Measurements from ENCODE around the gene SGCD.

The SGCD gene

DNA sequence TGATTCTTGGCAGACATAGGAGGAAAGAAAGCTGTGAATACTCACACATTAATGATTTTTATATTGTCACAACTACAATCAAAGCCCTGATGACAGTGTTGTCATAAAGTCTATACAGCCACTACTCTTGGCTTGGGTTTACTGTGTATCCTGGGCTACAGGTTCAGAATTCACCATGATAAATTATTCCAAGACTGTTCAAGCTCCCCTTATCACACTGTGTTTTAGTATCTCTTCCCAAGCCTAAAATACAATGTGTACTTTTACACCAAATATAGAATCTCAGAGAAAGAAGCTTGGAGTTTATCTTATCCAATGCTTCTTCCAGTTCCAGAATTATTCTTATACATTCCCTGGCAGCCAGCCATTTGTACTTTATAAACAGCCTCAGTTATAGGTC, 395.4 kb downstream of the SGCD start:
- H3K27ac Mint-ChIP-seq: no peak overlapping the region
- H3K9me3 Mint-ChIP-seq (ENCODE audit: low read depth): no peaks in the 10 kb centered on the region
- H3K4me1 Mint-ChIP-seq (ENCODE audit: low read depth): no peaks in the 10 kb centered on the region
- H3K27me3 Mint-ChIP-seq: peaks cover 3% of the 10 kb centered on the region
- H3K4me3 Mint-ChIP-seq: no peak overlapping the region
- peaks cover 2% of the 10 kb centered on the region for H3K36me3 Mint-ChIP-seq

- H3K4me3 Mint-ChIP-seq: no peak overlapping the region
- H3K27ac Mint-ChIP-seq: no peak overlapping the region
- H3K9me3 Mint-ChIP-seq (ENCODE audit: low read depth): no peaks in the 10 kb centered on the region
- H3K36me3 Mint-ChIP-seq: no peaks in the 10 kb centered on the region
- no peaks in the 10 kb centered on the region for H3K4me1 Mint-ChIP-seq (ENCODE audit: low read depth)
- H3K27me3 Mint-ChIP-seq: peaks cover 4% of the 10 kb centered on the region
Observed at GRCh38 chr5:156735477-156735876, 408.5 kb downstream of the SGCD start.

DNA sequence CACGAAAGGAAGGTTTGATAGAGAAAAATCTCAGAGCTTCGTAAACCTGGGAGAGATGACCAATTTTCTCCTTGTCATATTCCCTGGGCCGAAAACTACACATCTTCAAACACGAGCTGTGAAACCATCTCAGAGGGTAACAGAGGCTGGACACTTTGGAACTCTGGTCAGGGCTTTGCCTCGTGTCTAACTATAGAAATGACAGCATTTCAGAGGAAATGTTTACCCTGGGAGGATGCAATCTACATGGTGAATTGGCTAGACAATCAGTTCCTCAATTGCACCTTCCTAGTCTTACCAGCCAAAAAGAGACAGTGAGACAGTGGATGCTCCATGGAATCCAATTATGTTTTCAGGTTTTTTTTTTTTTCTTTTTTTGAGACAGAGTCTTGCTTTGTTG, 414.6 kb downstream of the SGCD start:
- Mint-ChIP-seq H3K27ac (no peak overlapping the region), H3K4me3 (no peak overlapping the region), H3K9me3 (ENCODE audit: low read depth) (no peaks in the 10 kb centered on the region), H3K36me3 (no peaks in the 10 kb centered on the region), H3K4me1 (ENCODE audit: low read depth) (no peaks in the 10 kb centered on the region), H3K27me3 (peaks cover 6% of the 10 kb centered on the region)

DNA sequence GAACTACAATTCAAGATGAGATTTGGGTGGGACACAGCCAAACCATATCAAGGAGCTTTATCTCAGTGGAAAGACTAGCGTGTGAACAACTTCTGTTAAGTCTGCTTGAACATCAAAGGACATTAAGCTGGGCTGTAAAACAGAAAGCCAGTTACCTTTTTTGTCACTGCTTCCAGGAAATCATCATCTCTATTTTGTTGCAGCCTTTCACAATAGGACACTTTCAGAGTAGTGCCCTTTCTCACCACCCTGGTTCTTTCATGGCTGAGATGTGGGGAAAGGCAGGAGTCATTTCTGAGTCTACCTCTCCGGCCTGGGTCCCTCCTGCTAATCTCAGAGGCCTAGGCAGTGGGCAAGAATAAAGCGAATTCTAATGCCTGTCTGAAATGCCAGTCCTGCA, 426.9 kb downstream of the SGCD start:
- H3K36me3 Mint-ChIP-seq: no peaks in the 10 kb centered on the region
- H3K4me3 Mint-ChIP-seq: no peak overlapping the region
- H3K27me3 Mint-ChIP-seq: no peaks in the 10 kb centered on the region
- peak overlapping the region; percentile 85 for H3K27ac Mint-ChIP-seq
- no peaks in the 10 kb centered on the region for H3K9me3 Mint-ChIP-seq (ENCODE audit: low read depth)
- H3K4me1 Mint-ChIP-seq (ENCODE audit: low read depth): peaks cover 17% of the 10 kb centered on the region

DNA sequence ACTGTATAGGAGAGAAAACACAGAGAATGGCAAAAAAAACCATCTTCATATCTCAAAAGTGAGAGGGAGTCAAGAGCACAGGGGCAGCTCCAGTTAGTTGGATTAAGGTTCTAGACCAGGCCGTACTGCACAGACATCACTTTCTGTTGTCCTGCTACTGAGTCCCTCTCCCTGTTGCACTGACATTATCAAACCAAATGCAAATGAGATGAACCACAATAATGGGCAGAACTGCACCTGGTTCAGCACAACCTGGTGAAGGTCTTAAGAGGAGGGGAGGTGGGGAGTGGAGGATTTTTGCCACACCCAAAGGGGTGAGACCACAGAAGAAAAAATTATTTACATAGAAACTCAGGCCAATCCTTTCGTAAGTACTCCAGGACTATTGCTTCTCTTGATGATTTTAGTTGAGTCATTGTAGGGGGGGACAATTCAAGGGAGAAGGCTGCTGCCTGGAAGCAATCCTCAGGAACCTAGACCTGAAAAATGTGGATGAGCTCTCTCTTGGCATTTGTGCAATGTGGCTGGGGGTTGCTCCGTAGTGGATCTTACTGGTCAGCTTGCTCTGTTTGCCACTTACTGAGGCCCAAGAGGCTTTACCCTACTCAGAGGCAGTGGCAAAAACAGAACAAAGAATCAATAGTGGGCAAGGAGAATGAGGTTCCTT, 428.6 kb downstream of the SGCD start:
- Mint-ChIP-seq H3K36me3 (no peaks in the 10 kb centered on the region), H3K4me1 (ENCODE audit: low read depth) (peaks cover 17% of the 10 kb centered on the region), H3K9me3 (ENCODE audit: low read depth) (no peaks in the 10 kb centered on the region), H3K27ac (peak overlapping the region; percentile 55), H3K27me3 (no peaks in the 10 kb centered on the region), H3K4me3 (no peak overlapping the region)

DNA sequence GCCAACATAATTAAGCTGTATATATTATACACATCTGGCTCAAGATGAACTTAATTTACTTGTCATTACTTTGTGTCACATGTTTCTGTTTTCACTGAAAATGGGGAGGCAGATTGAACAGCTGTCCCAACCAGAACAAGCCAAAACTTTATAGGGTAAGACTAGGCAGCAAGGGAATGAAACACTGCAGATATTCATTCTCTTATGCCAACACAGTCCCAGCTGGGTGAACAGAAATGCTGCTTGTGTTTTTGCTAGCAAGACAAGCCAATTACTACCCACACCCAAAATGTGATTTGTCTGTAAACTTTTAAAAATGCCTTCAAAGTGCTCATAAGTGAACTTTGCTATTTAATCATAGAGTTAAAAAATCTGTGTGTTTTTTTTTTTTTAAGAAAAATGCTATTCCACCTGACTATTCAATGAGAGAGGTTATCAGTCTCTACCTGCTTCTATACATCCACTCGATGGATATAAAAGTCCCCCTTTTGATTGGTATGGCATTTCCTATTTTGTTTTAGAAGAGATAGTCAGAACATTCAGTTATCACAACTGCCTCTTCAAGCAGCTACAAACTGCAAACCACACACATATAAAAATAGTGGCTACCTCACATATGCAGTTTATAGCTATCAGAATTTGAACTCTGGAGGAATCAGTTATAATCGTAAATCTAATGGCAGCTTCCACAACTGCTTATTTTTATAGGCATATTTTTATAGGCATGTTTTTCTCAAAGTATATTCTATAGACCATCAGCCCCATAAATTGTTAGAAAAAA, 431.2 kb downstream of the SGCD start:
- no peaks in the 10 kb centered on the region for H3K36me3 Mint-ChIP-seq
- H3K4me1 Mint-ChIP-seq (ENCODE audit: low read depth): peaks cover 16% of the 10 kb centered on the region
- no peaks in the 10 kb centered on the region for H3K9me3 Mint-ChIP-seq (ENCODE audit: low read depth)
- H3K27ac Mint-ChIP-seq: no peak overlapping the region
- H3K27me3 Mint-ChIP-seq: peaks cover 1% of the 10 kb centered on the region
- H3K4me3 Mint-ChIP-seq: no peak overlapping the region

DNA sequence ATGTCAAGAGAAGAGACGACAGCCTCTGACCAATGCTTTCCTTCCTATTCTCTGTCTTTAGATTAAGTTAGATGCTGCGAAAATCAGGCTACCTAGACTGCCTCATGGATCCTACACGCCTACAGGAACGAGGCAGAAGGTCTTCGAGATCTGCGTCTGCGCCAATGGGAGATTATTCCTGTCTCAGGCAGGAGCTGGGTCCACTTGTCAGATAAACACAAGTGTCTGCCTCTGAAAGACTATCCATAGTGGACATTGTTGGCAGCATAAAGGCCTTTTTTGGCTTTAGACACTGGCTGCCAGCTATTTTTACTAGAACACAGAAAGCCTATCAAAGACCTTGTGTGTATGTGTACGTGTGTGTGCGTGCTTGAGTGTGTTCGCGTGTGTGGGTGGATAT, 432.2 kb downstream of the SGCD start:
- Mint-ChIP-seq H3K4me3 (no peak overlapping the region), H3K9me3 (ENCODE audit: low read depth) (no peaks in the 10 kb centered on the region), H3K36me3 (no peaks in the 10 kb centered on the region), H3K27me3 (peaks cover 1% of the 10 kb centered on the region), H3K4me1 (ENCODE audit: low read depth) (peaks cover 7% of the 10 kb centered on the region), H3K27ac (no peak overlapping the region)

- Mint-ChIP-seq H3K27me3 (peaks cover 1% of the 10 kb centered on the region), H3K36me3 (no peaks in the 10 kb centered on the region), H3K4me1 (ENCODE audit: low read depth) (no peaks in the 10 kb centered on the region), H3K4me3 (no peak overlapping the region), H3K9me3 (ENCODE audit: low read depth) (no peaks in the 10 kb centered on the region), H3K27ac (no peak overlapping the region)
Observed at GRCh38 chr5:156762771-156763170, 435.8 kb downstream of the SGCD start.

DNA sequence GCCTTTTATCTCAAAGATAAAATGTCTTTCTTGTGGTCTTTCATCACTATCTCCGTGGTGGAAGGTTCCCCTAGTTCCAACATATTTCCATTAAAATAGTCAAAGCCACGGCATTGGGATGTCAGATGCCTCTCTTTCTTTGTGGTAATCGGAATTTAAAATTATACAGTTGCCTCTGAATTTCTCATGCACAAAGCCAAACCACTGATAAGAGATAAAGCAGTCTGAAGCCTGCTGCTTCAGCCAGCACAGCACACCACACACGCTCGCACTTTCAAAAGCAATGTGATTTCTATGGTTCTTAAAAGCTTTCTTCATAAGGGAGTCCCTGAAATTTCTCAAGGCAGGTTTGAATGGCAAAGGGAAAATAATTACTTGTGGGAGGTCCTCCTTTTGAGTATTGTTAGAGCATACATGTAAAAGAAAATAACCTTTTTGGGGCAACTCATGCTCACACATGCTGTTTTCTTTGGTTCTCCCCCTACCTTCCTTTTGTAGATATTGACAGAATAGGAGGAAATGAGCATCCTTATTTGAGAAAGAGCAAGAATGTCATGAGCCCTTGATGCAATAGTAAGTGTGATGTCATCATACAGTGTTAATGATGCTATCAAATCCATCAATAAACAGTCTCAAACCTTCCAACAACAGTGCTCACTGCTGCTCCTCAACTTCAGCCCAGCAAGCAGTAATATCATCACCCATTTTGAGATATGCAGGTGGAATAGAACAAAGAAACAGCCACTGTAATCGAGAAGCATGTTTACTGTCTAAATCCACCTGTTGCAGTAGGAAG, 437.4 kb downstream of the SGCD start:
- H3K4me1 Mint-ChIP-seq (ENCODE audit: low read depth): no peaks in the 10 kb centered on the region
- no peak overlapping the region for H3K4me3 Mint-ChIP-seq
- peaks cover 1% of the 10 kb centered on the region for H3K27me3 Mint-ChIP-seq
- H3K36me3 Mint-ChIP-seq: no peaks in the 10 kb centered on the region
- no peak overlapping the region for H3K27ac Mint-ChIP-seq
- no peaks in the 10 kb centered on the region for H3K9me3 Mint-ChIP-seq (ENCODE audit: low read depth)

DNA sequence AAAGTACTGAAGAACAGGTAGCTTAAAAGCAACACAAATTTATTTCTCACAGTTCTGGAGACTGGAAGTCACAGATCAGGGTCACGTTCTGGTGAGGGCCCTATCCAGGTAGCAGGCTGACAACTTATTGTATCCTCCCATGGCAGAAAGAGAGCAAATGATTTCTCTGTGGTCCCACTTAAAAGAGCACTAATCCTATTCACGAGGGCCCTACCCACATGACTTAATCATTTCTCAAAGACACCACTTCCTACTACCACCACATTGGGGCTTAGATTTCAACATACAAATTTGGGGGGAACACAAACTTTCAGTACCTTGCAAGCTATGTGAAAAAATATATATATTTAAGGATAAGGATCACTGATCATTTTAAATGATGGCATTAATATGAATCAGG, 447.3 kb downstream of the SGCD start:
- H3K9me3 Mint-ChIP-seq (ENCODE audit: low read depth): no peaks in the 10 kb centered on the region
- no peak overlapping the region for H3K4me3 Mint-ChIP-seq
- H3K27me3 Mint-ChIP-seq: no peaks in the 10 kb centered on the region
- no peak overlapping the region for H3K27ac Mint-ChIP-seq
- no peaks in the 10 kb centered on the region for H3K4me1 Mint-ChIP-seq (ENCODE audit: low read depth)
- H3K36me3 Mint-ChIP-seq: no peaks in the 10 kb centered on the region

- Mint-ChIP-seq H3K36me3 (no peaks in the 10 kb centered on the region), H3K4me1 (ENCODE audit: low read depth) (no peaks in the 10 kb centered on the region), H3K4me3 (no peak overlapping the region), H3K27ac (no peak overlapping the region), H3K9me3 (ENCODE audit: low read depth) (no peaks in the 10 kb centered on the region), H3K27me3 (no peaks in the 10 kb centered on the region)
Observed at GRCh38 chr5:156778139-156778706, 451.3 kb downstream of the SGCD start.

DNA sequence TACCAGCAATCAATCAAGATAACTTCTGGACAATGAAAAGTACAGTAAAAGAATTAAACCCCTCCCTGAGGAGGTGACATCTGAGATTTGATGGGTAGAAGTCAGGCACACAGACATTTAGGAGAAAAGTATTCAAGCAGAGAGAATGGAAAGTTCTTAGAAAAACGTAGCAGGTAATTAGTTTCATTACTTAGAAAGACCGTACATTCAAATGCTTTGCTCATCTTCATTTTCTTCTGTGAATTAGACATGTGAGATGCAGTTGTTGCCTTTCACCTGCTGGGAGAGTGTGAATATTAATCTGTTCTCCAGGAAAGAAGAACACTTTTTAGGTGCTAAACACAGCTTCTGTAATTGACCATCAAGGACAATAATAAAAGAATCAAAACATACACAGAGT, 451.8 kb downstream of the SGCD start:
- no peaks in the 10 kb centered on the region for H3K9me3 Mint-ChIP-seq (ENCODE audit: low read depth)
- H3K27me3 Mint-ChIP-seq: no peaks in the 10 kb centered on the region
- H3K4me1 Mint-ChIP-seq (ENCODE audit: low read depth): no peaks in the 10 kb centered on the region
- H3K27ac Mint-ChIP-seq: no peak overlapping the region
- H3K36me3 Mint-ChIP-seq: peaks cover 2% of the 10 kb centered on the region
- H3K4me3 Mint-ChIP-seq: no peak overlapping the region

- Mint-ChIP-seq H3K4me3 (no peak overlapping the region), H3K9me3 (ENCODE audit: low read depth) (peaks cover 5% of the 10 kb centered on the region), H3K4me1 (ENCODE audit: low read depth) (no peaks in the 10 kb centered on the region), H3K36me3 (peaks cover 6% of the 10 kb centered on the region), H3K27ac (no peak overlapping the region), H3K27me3 (no peaks in the 10 kb centered on the region)
Observed at GRCh38 chr5:156779436-156779835, 452.5 kb downstream of the SGCD start.

GRCh38 chr5:156783092-156783491, 456.1 kb downstream of the SGCD start:
- Mint-ChIP-seq H3K9me3 (ENCODE audit: low read depth) (peaks cover 5% of the 10 kb centered on the region), H3K27ac (no peak overlapping the region), H3K36me3 (peaks cover 7% of the 10 kb centered on the region), H3K4me3 (no peak overlapping the region), H3K27me3 (no peaks in the 10 kb centered on the region), H3K4me1 (ENCODE audit: low read depth) (no peaks in the 10 kb centered on the region)

DNA sequence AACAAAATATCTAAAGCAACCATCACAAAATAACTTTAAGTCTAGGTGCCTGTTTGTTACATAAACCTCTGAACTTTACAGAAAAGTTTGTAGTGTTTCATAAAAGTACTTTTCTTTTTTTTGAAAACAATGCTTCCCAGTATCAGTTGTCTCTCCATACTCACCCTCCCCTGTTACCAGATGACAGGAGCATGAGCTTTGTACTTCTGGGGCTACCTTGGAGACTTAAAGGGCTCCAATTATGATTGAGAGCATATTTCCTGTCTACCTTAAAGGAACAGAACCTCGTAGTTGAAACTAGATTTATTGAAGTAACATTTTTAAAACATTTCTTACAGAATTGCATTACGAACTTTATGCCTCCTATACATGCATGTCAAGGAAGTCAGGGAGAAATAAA, 467.7 kb downstream of the SGCD start:
- Mint-ChIP-seq H3K4me3 (no peak overlapping the region), H3K36me3 (no peaks in the 10 kb centered on the region), H3K27me3 (peaks cover 2% of the 10 kb centered on the region), H3K9me3 (ENCODE audit: low read depth) (no peaks in the 10 kb centered on the region), H3K27ac (no peak overlapping the region), H3K4me1 (ENCODE audit: low read depth) (peaks cover 6% of the 10 kb centered on the region)
